RWPE2 (cell line): Measurements from ENCODE around the gene CABYR.

Source experiments
- ATAC-seq: fragments of 200-7000 bp; cut with Tn5 transposase; 3 replicates; pipeline ENCODE4 v1.9.1; 2021; ENCODE audit warnings: low read depth
- DNase-seq: peaks from one replicate; pipeline ENCODE4 v3.0.0-alpha.2; 2020; ENCODE audit warnings: low spot score
- H3K27ac ChIP-seq: fragments of 450-650 bp; 2 replicates; pipeline ENCODE4 v1.5.1; 2017; ENCODE audit warnings: mild to moderate bottlenecking; ENCODE audit not compliant: poor library complexity, severe bottlenecking
- H3K27me3 ChIP-seq: fragments of 250-450 bp; sonication (Bioruptor Pico); 2 replicates; pipeline ENCODE4 v1.5.1; 2021; ENCODE audit warnings: mild to moderate bottlenecking, moderate library complexity; ENCODE audit not compliant: insufficient read depth, poor library complexity, severe bottlenecking
- H3K36me3 ChIP-seq: fragments of 250-450 bp; sonication (Bioruptor Pico); 2 replicates; pipeline ENCODE4 v1.5.1; 2020; ENCODE audit warnings: low read depth, mild to moderate bottlenecking, moderate library complexity
- H3K4me1 ChIP-seq: fragments of 250-450 bp; sonication (Bioruptor Pico); 2 replicates; pipeline ENCODE4 v1.5.1; 2021; ENCODE audit warnings: mild to moderate bottlenecking, moderate library complexity; ENCODE audit not compliant: insufficient read depth, poor library complexity, severe bottlenecking
- H3K4me3 ChIP-seq: fragments of 250-450 bp; sonication (Bioruptor Pico); 2 replicates; pipeline ENCODE4 v1.5.1; 2021; ENCODE audit warnings: mild to moderate bottlenecking, moderate library complexity; ENCODE audit not compliant: severe bottlenecking
- H3K9me3 ChIP-seq: fragments of 250-450 bp; sonication (Bioruptor Pico); 2 replicates; pipeline ENCODE4 v1.5.1; 2021; ENCODE audit warnings: mild to moderate bottlenecking, moderate library complexity; ENCODE audit not compliant: severe bottlenecking
- TF ChIP-seq, protein P1 (sequence below): fragments of 450-650 bp; IDR thresholded peaks from one replicate; pipeline ENCODE4 v1.5.1; 2017; ENCODE audit warnings: mild to moderate bottlenecking, moderate library complexity; ENCODE audit not compliant: poor library complexity, severe bottlenecking

The CABYR gene

DNA sequence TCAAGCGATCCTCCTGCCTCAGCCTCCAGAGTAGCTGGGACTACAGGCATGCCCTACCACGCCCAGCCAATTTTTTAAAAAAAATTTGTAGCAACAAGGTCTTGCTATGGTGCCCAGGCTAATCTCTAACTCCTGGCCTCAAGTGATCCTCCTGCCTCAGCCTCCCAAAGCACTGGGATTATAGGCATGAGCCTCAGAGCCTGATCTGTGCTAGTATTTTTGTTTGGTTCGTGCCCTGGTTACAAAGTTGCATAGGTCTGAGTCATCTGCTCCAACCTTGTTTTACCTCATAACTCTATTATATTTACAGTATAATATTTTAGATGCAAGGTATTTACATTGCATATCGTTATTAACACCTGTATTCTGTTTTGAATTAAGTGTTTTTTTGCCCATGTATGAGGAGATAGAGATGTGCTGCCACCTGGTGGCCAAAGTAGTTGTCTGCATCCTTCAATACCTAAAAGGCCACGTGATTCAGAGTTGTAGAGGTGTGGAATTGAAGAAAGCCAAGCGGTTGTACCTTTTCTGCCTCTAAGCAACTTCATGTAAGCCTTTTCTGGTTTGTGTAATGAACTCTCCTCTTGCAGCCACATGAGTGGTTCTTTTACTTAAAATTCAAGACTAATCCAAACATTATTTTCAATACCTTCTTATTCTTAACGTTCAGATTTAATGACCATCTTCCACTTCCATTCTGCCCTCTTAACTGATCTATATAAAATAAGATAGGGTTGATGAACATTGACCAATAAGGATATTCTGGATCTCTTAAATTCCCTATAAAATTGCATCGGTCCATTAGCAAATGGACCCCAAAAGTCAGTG is 19.9 kb upstream of the CABYR start:
- Histone ChIP-seq H3K27ac (no peak overlapping the region), H3K36me3 (peaks cover 4% of the 10 kb centered on the region; the same call in 1 of the 2 replicates), H3K4me1 (no peaks in the 10 kb centered on the region), H3K4me3 (no peak overlapping the region), H3K27me3 (no peaks in the 10 kb centered on the region), H3K9me3 (no peaks in the 10 kb centered on the region)
- ATAC-seq (peak; percentile 73), DNase-seq (no peak)
- TF ChIP-seq, protein P1, sequence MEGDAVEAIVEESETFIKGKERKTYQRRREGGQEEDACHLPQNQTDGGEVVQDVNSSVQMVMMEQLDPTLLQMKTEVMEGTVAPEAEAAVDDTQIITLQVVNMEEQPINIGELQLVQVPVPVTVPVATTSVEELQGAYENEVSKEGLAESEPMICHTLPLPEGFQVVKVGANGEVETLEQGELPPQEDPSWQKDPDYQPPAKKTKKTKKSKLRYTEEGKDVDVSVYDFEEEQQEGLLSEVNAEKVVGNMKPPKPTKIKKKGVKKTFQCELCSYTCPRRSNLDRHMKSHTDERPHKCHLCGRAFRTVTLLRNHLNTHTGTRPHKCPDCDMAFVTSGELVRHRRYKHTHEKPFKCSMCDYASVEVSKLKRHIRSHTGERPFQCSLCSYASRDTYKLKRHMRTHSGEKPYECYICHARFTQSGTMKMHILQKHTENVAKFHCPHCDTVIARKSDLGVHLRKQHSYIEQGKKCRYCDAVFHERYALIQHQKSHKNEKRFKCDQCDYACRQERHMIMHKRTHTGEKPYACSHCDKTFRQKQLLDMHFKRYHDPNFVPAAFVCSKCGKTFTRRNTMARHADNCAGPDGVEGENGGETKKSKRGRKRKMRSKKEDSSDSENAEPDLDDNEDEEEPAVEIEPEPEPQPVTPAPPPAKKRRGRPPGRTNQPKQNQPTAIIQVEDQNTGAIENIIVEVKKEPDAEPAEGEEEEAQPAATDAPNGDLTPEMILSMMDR = peak; percentile 94

DNA sequence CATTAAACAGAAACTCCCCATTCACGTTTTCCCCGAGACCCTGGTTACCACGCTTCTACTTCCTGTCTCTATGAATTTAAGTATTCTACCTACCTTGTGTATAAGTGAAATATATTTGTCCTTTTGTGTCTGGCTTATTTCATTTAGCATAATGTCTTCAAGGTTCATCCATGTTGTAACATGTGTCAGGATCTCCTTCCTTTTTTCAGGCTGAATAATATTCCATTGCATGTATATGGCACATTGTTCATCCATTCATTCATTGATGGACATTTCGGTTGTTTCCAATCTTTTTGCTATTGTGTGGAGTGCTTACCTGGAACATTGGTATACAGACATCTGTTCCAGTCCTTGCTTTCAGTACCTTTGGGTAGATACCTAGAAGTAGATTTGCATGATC is 18.2 kb upstream of the CABYR start:
- Histone ChIP-seq H3K27ac (no peak overlapping the region), H3K36me3 (peaks cover 4% of the 10 kb centered on the region; the same call in 1 of the 2 replicates), H3K9me3 (no peaks in the 10 kb centered on the region), H3K27me3 (no peaks in the 10 kb centered on the region), H3K4me1 (no peaks in the 10 kb centered on the region), H3K4me3 (no peak overlapping the region)
- TF ChIP-seq, protein P1 = no peak
- DNase-seq (no peak), ATAC-seq (no peak)

DNA sequence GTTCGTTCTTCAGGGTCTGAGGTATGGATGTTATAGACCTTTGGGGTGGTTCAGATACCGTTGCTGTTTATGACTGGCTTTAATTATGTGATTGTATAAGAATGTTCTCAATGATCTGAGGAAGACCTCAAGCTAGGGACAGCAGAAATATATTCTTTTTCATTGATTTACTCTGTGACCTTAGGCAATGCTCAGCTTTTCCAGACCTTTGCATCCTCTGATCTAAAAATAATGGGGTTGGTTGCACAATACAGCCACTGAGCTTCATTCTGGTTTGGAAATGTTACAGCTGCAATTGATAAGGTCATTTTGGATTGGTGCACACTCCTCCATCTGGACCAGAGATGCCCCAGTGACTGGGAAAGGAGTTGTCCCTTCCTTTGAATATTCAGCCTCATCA is 17.2 kb upstream of the CABYR start:
- DNase-seq (no peak), ATAC-seq (no peak)
- TF ChIP-seq, protein P1 = no peak
- Histone ChIP-seq H3K36me3 (peaks cover 5% of the 10 kb centered on the region), H3K4me3 (no peak overlapping the region), H3K27me3 (no peaks in the 10 kb centered on the region), H3K4me1 (no peaks in the 10 kb centered on the region), H3K27ac (no peak overlapping the region), H3K9me3 (no peaks in the 10 kb centered on the region)

DNA sequence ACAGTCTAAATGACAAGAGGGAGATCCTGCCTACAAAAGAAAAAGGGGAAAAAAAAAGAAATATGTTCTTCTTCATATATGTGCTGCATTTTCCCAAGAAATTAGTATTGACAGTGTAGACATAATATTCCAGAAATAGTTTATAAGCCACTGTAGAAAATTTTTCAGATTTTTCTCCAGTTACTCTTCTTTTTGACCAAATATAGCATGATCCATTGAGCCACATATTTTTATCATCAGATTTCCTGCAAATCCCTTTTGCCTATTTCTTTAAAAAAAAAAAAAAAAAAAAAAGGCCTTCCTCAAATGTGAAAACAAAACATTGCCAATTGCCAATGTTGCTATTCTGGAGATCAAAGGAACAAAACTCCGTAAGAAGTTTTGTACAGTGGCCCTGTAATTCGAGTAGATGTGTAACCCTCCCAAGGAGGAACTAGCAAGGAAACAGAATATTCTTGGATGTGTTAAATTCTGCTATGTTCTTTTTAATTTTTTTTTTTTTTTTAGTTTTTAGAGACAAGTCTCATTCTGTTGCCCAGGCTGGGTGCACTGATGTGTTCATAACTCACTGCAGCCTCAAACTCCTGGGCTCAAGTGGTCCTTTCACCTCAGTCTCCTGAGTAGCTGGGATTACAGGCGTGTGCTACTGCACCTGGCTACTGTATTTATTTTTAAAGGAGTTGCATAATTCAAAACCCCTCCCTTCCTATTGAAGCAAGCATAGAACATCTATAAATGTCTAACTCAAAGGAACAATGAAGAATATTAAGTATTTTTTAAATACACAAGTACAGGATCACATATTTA is 12.5 kb upstream of the CABYR start:
- Histone ChIP-seq H3K9me3 (no peaks in the 10 kb centered on the region), H3K4me1 (no peaks in the 10 kb centered on the region), H3K27ac (no peak overlapping the region), H3K27me3 (no peaks in the 10 kb centered on the region), H3K36me3 (peaks cover 4% of the 10 kb centered on the region; the same call in 1 of the 2 replicates), H3K4me3 (no peak overlapping the region)
- ATAC-seq = no peak
- TF ChIP-seq, protein P1 = no peak
- no peak for DNase-seq
